Measurements from ENCODE around the gene NXPH2.
"Not testable (repeated sequence)": the region's sequence is repeated elsewhere in the genome, so short reads cannot be mapped to it uniquely, and the experiment has no call there.

NXPH2 gene

DNA sequence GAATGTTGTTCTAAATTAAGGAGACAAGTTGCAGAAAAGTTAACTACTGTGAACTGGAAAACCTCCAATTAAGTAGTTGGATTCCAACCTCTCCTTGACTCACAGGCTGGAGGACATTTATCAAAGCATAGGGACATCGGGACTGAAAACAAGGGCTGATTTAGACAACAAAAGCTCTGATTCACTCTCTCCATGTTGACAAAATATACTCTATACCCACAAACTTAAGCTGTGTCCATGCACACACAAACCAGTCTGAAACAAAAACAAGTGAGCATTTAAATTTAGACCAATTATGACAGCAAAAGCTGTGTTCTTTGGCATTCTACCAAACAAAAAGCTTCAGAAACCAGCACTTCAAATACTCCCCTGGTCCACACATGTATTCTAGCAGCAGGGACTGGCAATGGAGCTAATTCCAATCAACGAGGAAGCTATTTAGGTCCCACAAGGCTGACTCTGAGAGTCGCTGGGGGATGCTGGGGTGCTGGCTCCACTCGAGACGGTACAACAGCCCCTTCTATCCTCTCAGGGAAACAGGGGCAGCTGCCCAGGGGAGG is 71.4 kb downstream of the NXPH2 start:
- peak in 1 of 2 donors; percentile 5 for DNase-seq

DNA sequence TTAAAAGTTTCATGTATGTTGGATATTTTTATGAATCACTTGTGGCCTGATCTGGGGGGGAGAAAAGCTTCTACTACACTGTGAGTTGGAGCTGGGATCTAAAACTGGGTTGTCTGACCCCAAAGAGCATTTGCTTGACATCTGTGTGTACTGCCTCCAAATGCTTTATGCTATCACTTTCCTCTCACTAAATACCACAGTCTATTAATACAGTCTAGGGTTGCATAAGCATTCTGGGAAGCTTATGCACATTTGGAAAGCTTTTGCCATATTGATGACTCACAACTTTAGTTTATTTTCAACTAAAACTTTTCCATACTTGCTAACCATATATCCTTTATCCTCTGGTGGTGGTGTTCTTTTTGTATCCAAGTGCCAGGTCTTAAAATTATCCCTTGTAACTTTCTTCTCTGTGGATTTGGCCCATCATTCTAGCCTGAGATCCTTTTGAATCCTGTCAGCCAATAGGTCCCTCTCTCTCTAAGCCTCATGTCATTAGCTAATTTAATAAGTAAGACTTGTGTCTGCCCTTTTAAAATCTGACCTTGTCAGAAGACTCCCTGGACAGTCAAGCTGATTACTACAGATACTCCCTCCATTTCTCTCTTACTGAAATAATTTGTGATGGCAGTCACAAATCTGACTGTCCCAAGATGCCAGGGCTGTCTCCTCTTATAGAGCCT is 72.7 kb downstream of the NXPH2 start:
- DNase-seq, result peak in 1 of 2 donors; percentile 49

DNA sequence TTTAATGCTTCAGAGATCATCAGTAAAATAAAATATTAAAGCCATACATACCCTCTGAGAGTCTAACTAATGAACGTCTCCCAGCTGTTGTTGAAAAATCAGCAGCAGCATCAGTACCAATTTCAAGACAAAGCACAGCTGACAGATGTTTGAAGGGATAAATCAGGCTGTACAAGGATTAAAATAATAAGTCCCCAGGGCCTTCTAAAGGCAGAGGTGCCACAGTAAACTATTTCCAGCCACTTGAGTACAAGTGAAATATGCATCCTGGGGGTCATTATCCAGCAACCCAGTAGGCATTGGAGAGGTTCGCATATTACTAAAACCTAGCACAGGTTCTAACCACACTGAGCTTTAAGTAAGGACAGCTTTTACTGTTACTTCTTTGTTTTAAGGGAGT is 76.9 kb downstream of the NXPH2 start:
- DNase-seq, result no peak

DNA sequence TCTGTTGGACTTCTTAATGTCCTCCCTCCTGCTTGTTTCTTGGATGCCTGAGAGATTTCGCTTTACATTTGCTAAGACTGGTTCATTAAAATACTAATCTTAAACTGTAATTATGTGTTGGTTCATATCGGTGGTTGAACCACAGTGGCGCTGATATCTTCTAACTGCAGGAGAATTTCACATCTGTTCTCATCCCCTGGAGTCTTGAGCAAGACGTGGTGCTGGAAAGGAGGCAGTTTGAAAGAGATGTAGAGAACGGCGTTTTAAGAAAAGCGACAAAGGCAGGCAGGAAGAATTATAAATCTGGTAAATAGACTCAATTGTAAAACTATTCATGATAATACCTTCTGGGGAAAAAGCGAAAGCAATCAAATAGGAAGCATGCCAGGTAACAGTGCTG is 79.5 kb downstream of the NXPH2 start:
- DNase-seq, result no peak

DNA sequence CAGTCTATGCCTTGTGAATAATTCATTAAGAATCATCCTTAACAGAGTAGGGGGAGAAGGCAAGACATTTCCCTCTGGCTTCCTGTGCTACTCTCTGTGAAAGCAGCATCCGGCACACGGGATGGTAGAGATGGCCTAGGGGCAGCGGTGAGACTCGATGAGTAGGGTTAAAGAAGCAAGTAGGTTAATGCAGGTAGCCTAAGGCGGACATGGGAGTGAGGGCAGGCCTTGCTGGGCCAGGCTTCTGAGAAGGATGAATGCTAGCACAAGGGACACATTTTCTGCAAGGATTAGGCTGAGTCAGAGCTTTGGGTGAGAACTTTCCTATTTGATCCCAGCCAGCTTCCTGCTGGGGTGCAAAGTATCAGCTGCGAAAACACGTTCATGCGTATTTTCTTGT is 80.8 kb downstream of the NXPH2 start:
- no peak for DNase-seq

DNA sequence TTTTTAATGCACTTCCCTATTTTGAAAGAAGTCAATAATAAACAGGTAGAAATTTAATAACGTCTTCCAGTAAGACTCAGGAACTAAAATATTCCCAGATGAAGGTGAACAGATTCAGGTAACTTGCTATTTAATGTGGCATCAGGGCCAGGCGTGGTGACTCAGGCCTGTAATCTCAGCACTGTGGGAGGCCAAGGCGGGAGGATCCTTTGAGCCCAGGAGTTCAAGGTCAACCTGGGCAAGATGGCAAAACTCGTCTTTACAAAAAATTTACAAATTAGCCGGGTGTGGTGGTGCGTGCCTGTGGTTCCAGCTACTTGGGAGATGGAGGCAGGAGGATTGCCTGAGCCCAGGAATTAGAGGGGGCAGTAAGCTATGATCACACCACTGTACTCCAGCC is 81.8 kb downstream of the NXPH2 start:
- DNase-seq, result no peak

DNA sequence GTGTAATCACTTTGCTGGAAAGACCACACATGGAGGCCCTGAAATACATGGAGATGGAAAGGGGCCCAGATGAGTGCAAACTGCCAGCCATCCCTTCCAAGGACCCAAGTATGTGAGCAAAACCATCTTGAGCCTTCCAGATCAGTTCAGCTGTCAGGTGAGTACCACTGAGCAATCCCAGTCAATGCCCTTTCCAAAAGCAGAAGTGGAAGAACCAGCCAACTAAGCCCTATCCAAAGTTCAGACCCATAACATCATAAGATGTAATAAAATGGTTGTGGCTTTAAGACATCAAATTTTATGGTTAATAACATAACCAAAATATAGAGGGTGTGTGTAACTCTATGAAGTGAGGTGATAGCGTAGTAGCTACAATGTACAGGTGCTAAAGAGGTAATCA is 88.5 kb downstream of the NXPH2 start:
- no peak for DNase-seq

DNA sequence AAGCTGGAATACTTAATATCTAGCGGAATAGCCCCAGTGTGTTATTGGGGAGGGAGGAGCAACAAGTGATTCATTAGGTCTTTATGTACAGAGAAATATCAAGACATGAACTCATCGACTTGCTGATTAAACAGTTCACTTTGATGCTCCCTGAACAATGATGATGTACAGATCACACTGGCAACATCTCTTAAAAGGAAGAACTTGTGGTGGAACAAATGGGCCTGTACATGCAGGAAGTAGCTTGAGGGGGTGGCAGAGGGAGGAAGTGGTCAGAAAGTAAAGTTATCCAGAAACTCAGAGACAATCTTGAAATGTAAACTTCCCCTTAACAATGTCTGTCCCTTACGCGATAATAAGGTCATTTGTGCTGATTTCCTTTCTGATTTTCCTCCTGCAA is 90.5 kb downstream of the NXPH2 start:
- DNase-seq, result no peak

DNA sequence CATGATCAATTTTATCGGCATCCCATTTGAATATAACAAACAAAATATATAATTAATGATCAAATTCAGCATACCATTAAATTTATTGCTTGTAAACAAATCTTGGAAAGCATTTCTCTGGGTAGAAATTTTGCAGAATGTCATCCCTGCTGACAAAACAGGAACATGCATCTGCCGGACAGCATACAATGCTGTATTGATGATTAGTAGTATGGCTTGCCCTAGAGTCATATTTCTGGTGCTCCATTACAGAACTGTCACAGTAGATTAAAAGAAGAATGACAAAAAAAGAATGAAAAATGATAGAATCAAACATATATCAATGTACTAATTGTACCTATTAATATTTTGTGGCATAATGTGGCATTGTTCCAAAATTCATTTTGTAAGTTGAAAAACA is 98.0 kb downstream of the NXPH2 start:
- no peak for DNase-seq

DNA sequence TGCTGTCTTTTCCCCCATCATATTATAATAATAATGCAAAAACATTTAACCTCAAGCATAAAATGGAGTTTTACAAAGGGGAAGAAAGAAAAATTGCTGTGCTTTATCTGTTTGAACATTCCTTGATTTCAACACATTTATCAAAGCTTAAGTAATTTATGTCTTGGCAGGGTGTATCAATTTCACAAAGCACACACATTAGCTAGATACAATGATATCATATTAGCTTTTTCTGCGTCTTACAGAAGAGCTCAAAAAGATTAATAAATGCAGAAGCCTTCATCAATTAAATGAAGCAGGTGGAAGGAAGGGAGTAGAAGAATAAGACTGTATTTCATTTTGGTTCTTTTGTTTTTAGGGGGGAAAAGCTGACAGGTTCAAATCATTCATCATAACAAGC is 103.0 kb downstream of the NXPH2 start:
- no peak for DNase-seq

DNA sequence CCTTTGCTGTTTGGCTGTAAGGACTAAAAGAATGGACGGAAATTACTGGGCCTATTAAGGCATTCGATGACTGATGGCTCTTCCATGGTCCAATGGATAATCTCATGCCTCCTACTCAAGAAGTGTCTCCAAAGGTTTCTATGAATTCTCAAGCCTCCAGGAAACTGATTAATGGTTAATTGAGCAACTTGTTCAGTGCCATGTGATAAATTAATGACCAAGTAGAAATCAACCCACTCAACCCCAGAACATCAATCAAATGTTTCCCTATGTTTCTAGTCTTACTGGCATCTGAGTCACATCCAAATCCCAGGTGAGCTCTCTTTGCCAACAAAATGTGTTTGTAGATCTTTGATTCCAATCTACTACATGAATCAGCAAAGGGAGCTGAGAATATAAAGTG is 103.6 kb downstream of the NXPH2 start:
- DNase-seq, result no peak

DNA sequence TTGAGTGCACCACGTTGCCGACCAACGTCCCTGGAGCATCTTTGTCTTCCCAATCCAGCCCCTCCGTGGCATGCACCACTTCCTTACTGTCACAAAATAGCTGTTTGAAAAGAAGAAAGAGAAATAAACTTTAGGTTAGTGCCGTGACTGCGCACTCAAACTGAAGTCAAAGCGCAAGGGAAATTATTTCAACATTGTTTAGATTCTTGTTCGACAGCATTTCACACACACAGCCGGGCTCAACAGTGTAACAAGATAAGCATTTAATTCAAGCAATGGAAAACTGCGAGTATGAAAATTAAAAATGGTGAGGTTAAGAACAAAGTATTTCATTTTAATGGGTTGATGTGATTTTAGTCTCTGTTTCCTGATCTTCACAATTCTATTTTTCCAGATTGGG is 108.6 kb downstream of the NXPH2 start:
- no peak for DNase-seq

DNA sequence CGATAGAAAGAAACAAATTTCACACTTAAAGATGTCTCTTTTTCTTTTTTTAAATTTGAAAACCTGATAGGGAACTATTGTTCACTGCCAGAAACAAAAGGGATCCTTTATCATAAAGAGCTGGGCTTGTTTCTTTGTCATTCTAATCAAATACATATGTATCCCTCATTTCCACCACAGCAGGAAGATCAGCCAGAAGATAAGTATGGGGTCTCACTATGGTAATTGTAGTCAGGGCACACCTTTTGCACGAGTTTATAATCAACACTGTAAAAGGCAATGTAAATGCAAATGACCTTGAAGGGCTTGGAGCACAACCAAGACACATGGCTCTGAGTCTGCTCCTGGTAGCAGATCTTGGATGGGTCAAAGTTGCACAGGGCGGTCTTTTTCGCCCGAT is 109.5 kb downstream of the NXPH2 start:
- DNase-seq, result no peak

DNA sequence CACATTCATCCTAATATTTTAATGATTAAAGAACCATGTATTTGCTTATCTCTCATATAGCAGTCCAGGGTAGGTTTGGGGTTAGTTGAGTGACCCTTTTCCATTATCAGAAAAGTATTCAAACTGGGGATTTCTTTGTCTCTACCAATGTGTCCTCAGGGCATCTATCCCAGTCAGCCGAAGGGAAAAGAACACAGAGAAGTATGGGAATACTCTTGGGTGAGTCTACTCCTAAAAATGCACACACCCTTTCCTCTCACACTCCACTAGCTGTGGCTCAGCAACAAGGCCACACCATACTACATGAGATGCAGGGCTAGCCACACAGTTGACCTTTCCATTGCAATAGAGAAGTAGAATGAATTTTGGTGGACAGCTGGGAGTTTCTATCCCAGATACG is 114.3 kb downstream of the NXPH2 start:
- DNase-seq, result no peak

DNA sequence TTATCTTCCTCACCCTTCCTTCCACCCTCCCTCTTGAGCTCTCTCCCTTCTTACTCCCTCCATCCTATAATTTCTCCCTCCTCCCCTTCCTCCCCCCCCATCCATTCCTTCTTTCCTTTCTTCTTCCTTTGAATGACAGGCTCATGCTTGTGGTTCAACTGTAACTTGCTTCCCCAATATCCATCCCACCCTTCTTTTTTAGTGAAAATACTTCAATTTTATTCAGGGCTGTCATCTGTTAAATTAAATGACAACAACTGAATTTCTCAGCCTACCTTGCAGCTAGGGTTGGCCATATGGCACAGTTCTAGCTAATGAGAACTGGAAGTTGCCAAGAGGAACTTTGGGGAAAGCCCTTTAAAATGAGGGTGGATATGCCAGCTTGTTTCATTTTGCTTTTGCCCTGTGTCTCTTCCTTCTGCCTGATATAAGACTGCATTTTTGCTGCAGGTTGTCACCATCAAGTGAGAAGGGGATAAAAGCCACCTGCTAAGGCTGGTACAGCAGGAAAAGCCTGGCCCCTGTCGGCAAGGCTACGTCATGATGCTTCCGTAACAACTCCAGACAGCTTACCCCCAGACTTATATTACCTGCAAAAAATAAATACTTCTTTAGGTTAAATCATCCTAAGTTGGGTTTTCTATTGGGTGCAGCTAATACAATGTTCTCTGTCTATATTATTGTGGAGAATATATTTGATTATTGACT is 121.8 kb downstream of the NXPH2 start:
- DNase-seq, result no peak

DNA sequence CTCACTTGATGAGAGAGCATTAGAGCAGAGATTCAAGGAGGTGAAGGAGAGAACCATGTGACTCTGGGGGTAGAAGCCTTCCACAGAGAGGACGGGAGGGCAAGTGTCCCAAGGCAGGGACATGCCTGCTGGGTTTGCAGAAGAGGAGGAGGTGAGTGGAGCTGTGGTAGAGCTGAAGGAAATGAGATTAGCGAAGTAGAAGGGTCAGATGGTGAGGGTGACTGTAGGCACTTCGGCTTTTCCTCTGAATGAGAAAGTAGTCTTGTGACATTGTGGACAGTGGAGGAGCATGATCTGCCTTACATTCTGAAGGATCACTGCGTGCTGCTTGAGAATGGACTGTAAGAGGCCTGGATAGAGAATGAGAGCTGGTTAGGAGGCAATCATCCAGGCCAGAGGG is 126.0 kb downstream of the NXPH2 start:
- no peak for DNase-seq

DNA sequence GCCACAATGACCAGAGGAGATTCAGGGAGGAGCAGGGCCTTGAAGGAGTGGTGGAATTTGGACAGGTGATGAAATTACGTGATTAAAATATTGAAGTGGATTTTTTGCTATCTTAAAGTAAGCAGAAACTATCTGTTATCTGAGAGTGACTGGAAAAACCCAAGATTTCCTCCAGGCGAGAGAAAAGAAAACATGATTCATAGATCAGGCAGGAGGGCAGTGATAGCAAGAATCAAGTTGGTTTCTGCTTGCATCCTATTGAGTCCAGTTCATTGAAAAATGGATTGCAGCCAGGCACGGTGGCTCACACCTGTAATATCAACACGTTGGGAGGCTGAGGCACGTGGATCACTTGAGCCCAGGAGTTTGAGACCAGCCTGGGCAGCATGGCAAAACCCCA is 127.8 kb downstream of the NXPH2 start:
- no peak for DNase-seq

DNA sequence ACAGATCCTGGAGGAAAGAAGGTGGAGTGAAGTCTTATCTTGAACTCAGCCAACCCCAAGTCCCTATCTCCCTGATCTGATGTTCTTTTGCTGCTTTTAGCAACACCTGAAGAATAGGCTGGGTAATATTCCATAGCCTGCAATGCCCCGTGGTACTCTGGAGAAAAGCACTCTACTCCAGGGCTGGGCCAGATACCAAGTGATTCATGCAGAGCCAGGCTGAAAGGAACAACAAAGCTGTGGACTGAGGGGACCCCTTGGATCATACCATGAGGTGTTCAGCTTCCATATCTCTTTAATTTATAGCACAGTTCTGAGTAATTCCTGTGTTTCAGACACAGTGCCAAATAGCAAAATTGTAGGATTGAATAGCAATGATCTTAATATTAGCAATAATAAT is 130.6 kb downstream of the NXPH2 start:
- DNase-seq, result no peak

DNA sequence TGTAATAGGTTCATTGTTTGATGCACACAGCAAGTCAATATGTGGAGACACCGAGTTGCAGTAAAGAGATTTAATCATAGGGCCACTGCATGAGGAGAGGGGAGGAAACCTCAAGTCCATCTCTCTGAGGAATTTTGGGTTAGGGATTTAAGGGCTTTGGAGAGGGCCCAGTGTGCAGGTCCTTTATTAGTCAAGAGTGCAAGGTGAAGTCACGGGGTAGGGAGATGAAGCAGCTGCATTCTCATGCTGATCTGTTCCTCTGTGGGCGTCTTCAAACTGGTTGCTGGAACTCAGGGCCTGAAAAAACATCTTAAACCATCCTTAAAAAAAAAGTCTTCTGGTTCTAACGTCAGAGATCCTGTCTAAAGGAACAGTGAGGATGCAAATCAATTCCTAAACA is 131.6 kb downstream of the NXPH2 start:
- DNase-seq, result no peak

DNA sequence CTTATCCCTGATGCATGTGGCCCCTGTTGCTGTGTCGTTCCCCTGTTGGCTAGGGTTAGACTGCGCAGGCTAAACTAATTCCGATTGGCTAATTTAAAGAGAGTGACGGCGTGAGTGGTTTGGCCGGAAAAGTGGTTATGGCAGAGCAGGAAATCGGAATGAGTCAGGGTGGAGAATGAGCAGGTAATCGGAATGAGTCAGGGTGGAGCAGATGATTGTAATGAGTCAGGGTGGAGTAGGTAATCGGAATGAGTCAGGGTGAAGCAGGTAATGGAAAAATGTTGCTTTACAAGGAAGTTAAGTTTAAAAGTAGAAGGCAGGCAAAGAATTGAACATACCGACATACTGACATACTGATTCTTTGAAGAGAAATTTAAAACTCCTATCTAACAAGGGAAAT is 135.4 kb downstream of the NXPH2 start:
- DNase-seq, result not testable (repeated sequence)

DNA sequence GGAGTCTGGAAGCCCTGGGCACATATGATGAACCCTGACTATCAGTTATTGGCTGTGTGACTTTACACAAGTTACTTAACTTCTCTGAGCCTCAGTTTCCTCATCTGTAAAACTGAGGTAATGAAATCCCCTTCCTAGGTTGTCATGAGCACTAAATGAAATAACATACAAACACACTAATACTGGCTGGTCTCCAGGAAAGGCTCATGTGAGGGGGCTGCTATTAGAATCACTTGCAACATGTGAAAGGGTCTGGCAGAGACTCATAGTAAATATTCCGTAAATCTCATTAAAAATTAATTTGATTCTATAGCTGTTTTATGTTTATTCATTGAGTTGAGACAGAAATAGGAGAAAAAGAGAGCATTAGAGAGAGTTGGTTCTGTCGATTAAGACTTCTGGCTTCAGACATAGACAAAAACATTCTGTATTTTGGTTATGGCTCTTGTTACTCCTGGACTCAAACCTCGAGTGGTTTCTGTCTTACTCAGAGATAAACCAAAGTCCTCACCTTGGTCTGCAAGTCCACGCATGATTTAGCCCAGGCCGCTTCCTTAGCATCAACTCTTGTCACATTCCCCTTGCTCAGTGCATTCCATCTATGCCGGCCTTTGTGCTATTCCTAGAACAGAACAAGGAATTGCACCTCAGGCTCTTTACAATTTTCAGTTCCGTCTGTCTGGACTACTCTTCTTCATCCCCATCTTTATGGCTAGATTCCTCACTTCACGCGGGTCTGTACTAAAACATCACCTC is 139.1 kb downstream of the NXPH2 start:
- no peak for DNase-seq

DNA sequence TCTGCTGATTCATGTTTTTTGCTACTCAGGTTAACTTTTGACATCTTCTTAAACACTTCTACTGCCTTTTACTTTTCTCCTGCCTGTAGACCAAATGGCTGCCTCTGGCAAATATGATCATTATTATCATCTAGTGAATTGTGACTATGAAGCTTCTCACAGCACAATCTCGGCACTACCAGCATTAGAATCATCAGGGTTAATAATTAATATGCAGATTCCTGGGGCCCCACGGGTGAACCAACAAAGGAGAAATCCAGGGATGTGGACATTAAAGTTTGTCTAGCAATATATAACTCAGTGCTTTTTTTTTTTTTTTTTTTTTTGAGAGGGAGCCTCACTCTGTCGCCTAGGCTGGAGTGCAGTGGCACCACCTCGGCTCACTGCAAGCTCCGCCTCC is 142.5 kb downstream of the NXPH2 start:
- DNase-seq, result no peak

DNA sequence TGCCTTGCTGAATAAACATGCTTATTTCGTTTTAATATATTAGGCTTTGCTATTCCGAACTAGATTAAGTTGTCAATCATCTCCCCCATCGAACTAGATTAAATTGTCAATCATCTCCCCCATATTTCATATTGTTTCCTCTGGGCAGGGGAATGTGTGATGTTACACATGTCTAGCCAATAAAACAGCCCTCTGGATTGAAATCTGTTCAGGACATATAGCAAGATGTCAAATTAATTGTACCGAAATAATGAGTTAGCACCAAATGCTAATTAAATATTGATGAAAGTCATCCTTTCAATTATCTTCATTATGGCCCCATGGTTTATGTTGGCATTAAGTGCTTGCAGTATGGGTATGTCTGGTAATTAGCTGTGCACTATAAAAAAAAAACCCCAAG is 143.1 kb downstream of the NXPH2 start:
- no peak for DNase-seq

DNA sequence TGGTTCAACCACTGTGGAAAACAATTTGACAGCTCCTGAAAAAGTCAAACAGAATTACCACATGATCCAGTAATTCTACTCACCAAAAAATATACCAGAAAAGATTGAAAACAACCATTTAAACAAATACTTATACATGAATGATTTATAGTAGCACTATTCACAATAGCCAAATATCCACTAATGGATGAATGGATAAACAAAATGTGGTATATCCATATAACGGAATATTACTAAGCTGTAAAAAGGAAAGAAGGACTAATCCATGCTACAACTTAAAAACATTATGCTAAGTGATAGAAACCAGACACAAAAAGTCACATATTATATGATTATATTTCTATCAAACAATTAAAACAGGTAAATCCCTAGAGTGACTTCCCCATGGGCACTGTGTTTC is 147.1 kb downstream of the NXPH2 start:
- DNase-seq, result no peak
